ENCODE data around the gene UBE4B.
"Not testable (repeated sequence)": the region's sequence is repeated elsewhere in the genome, so short reads cannot be mapped to it uniquely, and the experiment has no call there.

Gene UBE4B

GRCh38 chr1:10074059-10074851 is 41.5 kb downstream of the UBE4B start:
- no peak for FAIRE-seq

- FAIRE-seq = no peak
These were observed 42.3 kb downstream of the UBE4B start for GRCh38 chr1:10074852-10075730.

GRCh38 chr1:10075732-10076131 is 43.0 kb downstream of the UBE4B start:
- no peak for FAIRE-seq

DNA sequence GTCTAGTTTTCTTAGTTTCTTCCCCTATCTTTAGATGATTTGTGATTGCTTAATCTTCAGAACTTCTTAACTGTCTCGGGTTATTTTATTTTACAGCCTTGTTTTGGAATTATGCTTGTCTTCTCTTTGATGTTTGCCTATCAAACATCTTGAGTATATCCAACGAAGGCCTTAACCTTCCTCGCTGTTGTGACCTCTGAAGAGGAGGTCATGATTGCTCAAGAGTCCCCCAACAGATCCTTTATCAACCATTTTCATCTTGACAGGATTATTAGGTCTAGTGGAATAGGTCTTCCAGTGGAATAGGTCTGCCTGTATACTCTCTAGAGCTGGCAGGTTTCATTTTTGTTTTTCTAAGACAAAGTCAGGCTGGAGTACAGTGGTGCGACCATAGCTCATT is 45.7 kb downstream of the UBE4B start:
- FAIRE-seq = no peak

DNA sequence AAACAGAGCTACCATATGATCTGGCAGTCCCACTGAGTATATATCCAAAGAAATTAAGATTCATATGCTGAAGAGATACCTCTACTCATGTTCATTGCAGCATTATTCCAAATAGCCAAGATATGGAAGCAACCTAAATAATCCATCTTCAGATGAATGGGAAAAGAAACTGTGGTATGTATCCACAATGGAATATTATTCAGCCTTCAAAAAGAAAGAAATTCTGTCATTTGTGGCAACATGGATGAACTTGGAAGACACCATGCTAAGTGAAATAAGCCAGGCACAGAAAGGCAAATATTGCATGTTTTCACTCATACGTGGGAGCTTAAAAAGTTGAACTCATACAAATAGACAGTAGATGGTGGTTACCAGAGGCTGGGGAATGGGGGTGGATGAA is 47.8 kb downstream of the UBE4B start:
- FAIRE-seq = no peak

- FAIRE-seq = no peak
These were observed 50.2 kb downstream of the UBE4B start for GRCh38 chr1:10082785-10083479.

DNA sequence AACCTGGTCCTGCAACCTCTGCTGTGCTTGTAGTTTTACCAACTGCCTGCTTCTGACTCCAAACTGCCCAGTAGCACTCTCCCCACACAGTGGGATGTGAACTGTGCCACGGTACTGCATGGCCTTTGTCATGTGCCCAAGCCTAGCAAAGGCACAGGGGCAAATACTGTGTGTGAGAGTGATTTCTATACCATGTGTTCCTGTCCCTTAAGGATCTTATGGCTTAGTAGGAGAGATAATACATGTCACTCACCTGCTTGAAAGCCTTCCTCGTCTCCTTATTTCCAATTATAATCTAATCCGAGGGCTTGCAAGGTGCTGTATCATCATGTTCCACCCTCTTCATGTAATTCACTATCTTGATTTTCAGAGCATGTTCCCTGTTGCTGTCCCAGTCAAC is 51.3 kb downstream of the UBE4B start:
- FAIRE-seq = no peak

DNA sequence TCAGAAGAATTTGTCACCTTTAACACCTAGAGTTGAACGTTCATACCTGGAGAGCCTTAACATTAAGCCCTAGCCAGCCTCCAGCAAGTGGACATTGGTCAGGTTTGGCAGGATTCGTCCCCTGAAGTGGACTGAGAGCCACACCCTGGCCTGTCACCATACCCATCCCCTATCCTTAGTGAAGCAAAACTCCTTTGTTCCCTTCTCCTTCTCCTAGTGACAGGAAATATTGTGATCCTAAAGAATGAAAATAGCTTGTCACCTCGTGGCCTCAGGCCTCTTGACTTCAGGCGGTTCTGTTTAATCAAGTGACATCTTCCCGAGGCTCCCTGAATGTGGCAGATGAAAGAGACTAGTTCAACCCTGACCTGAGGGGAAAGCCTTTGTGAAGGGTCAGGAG is 52.3 kb downstream of the UBE4B start:
- no peak for FAIRE-seq

- no peak for FAIRE-seq
These were observed 54.5 kb downstream of the UBE4B start for GRCh38 chr1:10087210-10087609.

- peak; percentile 67 for FAIRE-seq
These were observed 69.2 kb downstream of the UBE4B start for GRCh38 chr1:10101929-10102328.

GRCh38 chr1:10103193-10103592 is 70.4 kb downstream of the UBE4B start:
- FAIRE-seq = no peak

GRCh38 chr1:10104834-10105233 is 72.1 kb downstream of the UBE4B start:
- peak; percentile 42 for FAIRE-seq

DNA sequence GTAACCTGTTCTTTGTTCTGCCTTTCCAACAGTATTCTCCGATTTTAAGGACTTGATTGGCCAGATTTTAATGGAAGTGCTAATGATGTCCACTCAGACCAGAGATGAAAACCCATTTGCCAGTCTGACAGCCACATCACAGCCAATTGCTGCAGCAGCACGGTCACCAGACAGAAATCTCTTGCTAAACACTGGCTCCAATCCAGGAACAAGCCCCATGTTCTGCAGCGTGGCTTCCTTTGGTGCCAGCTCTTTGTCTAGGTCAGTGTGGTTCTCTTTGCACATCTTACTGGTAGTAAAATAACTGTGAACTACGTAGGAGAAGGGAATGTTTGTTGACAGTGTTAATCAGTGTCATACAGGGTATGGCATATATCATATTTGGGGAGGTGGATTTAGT is 72.7 kb downstream of the UBE4B start:
- no peak for FAIRE-seq

DNA sequence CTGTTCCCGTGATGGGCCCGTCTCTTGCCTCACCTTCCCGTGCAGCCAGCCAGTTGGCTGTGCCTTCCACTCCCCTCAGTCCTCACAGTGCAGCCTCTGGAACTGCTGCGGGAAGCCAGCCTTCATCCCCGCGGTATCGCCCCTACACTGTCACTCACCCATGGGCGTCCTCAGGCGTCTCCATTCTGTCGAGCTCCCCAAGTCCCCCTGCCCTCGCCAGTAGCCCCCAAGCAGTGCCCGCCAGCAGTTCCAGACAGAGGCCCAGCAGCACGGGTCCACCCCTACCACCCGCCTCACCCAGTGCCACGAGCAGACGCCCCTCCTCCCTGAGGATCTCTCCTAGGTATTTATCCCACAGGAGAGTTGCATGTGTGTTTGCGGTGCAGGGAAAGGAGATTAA is 73.5 kb downstream of the UBE4B start:
- FAIRE-seq = no peak

DNA sequence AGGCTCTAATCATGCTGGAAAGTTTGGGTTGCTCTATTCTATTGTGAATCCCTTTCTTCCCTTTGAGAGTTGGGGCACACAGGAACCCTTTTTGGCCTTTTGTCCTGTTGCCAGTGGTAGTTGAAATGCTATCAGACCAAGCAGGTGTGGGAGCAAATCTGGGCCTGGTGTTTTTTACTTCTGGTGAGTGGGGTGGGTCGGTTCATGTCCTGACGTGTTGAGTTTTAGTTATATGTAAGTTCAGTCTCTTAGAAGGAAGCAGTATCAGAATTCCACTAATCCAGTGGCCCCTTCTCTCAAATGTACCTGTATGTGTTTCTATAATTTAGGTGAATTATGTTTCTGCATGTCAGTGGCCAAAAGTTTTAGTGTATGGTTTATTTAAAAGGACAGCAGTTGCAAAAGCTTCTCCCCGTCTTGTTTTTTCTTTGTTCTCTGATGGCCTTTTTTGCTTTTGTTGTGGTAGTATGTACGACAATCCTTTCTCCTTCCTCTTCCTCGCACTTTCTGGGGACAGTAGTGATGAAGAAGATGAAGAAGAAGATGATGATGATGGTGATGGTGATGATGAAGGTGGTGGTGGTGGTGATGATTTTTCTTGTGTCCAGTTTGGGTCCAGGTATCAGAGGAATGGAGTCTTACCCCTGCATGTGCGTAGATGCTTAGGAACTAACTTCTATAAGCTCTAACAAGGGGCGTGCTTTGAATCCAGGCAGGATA is 74.2 kb downstream of the UBE4B start:
- FAIRE-seq = no peak

GRCh38 chr1:10107476-10107847 is 74.7 kb downstream of the UBE4B start:
- not testable (repeated sequence) for FAIRE-seq

GRCh38 chr1:10108134-10108663 is 75.4 kb downstream of the UBE4B start:
- FAIRE-seq = peak; percentile 94

- no peak for FAIRE-seq
These were observed 76.4 kb downstream of the UBE4B start for GRCh38 chr1:10108948-10109708.

GRCh38 chr1:10113501-10113900 is 80.7 kb downstream of the UBE4B start:
- no peak for FAIRE-seq

DNA sequence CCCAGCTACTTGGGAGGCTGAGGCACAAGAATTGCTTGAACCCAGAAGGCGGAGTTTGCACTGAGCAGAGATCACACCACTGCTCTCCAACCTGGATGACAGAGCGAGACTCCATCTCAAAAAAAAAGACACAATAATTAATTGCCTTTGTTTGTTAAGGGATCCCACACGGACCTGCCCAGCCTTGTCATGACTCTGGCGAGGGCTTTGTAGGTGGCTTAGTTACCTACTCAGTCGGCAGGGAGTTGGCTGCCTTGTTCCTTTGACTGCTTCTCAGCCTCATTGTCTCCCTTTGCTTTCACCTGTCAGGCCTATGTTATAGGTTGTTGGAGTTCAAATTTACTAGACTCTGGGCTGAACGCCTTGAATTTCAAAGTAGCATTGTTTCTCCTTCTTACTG is 82.0 kb downstream of the UBE4B start:
- FAIRE-seq = no peak

GRCh38 chr1:10117132-10117531 is 84.4 kb downstream of the UBE4B start:
- FAIRE-seq = no peak

- FAIRE-seq = no peak
These were observed 85.1 kb downstream of the UBE4B start for GRCh38 chr1:10117865-10118264.
